B cell (primary cell): ENCODE results near the gene OR5L1. TPM values are rescaled to one million over a fixed set of nuclear protein-coding genes. Genes with fewer than 3 reads are reported as not detected.

Source experiments
- ATAC-seq: fragments of 200-7000 bp; cut with Tn5 transposase; one replicate; pipeline ENCODE4 v1.10.0; 2021; ENCODE audit warnings: low read depth, mild to moderate bottlenecking, moderate number of reproducible peaks, moderate library complexity
- CTCF ChIA-PET: fragments of 350-600 bp; sonication (Branson Sonifier 250); formaldehyde crosslinking; loops from one replicate; lab custom pipeline; 2021; ENCODE audit warnings: antibody characterized with exemption, inconsistent platforms; lab: Charles Lee
- POLR2A ChIA-PET: fragments of 350-600 bp; sonication (Branson Sonifier 250); formaldehyde crosslinking; loops from one replicate; lab custom pipeline; 2021; ENCODE audit warnings: antibody characterized with exemption; lab: Charles Lee
- DNase-seq: peaks from one replicate; pipeline ENCODE4 v3.0.0; 2013
- H2AFZ ChIP-seq: 2 replicates; pipeline ENCODE4 v1.6.1; 2012; ENCODE audit warnings: mild to moderate bottlenecking, low read depth, low read length; ENCODE audit not compliant: insufficient read depth, poor library complexity, severe bottlenecking
- H3K27ac ChIP-seq, 2 donors: 1 replicate in 1 of 2; 2 replicates in 1 of 2; pipeline ENCODE4 v1.5.1; 2012 to 2013; ENCODE audit warnings: low read length in 2 of 2, mild to moderate bottlenecking in 2 of 2, moderate library complexity in 1 of 2
- H3K27me3 ChIP-seq, 4 experiments: fragments of 200-600 bp in 1 of 4; sonication (generic) in 1 of 4; replicated peaks in 1 of 4; 1 replicate in 2 of 4; 2 replicates in 2 of 4; pipeline versions ENCODE4 v1.6.1 to v1.7.0; 2013 to 2016; ENCODE audit warnings: low read length in 3 of 4, mild to moderate bottlenecking in 2 of 4, mixed read lengths in 1 of 4, moderate library complexity in 1 of 4; ENCODE audit not compliant: insufficient read depth in 4 of 4, control insufficient read depth in 3 of 4; ENCODE audit errors: control extremely low read depth in 1 of 4
- H3K36me3 ChIP-seq, 2 experiments: replicated peaks in 1 of 2; 1 replicate in 1 of 2; 2 replicates in 1 of 2; pipeline versions ENCODE4 v1.6.1 to v1.7.1; 2013; ENCODE audit warnings: low read length in 1 of 2; ENCODE audit not compliant: insufficient read depth in 2 of 2, control insufficient read depth in 1 of 2; ENCODE audit errors: control extremely low read depth in 1 of 2, extremely low read depth in 1 of 2
- H3K4me1 ChIP-seq, 2 donors: fragments of 200-600 bp in 1 of 2; sonication (generic) in 1 of 2; 1 replicate in 1 of 2; 2 replicates in 1 of 2; pipeline versions ENCODE4 v1.5.1 to v1.6.1; 2013 to 2017; ENCODE audit warnings: low read length in 2 of 2; ENCODE audit not compliant: control insufficient read depth in 2 of 2, insufficient read depth in 2 of 2
- H3K4me2 ChIP-seq: replicated peaks from 2 replicates; pipeline ENCODE3; 2012; ENCODE audit warnings: mild to moderate bottlenecking, low read depth, low read length; ENCODE audit not compliant: poor library complexity, severe bottlenecking
- H3K4me3 ChIP-seq, 5 experiments: fragments of 200-600 bp in 1 of 5; sonication (generic) in 1 of 5; 1 replicate in 3 of 5; 2 replicates in 2 of 5; pipeline versions ENCODE4 v1.5.1 to v1.7.0; 2011 to 2016; ENCODE audit warnings: low read length in 4 of 5, mild to moderate bottlenecking in 4 of 5, low read depth in 2 of 5, control low read depth in 1 of 5, moderate library complexity in 1 of 5; ENCODE audit not compliant: insufficient read depth in 1 of 5; ENCODE audit errors: control extremely low read depth in 1 of 5, extremely low read depth in 1 of 5
- H3K79me2 ChIP-seq: fragments of 200-600 bp; sonication (generic); one replicate; pipeline ENCODE4 v1.6.0; 2016; ENCODE audit warnings: low read length; ENCODE audit not compliant: control insufficient read depth, insufficient read depth
- H3K9ac ChIP-seq: fragments of 200-600 bp; sonication (generic); 2 replicates; pipeline ENCODE4 v1.6.1; 2017; ENCODE audit warnings: mild to moderate bottlenecking, low read length, moderate library complexity
- H3K9me3 ChIP-seq, 3 donors: one replicate each; pipeline versions ENCODE4 v1.6.1 to v1.7.1; 2013; ENCODE audit warnings: low read length in 2 of 3; ENCODE audit not compliant: control insufficient read depth in 2 of 3, insufficient read depth in 1 of 3; ENCODE audit errors: control extremely low read depth in 1 of 3
- H4K20me1 ChIP-seq: 2 replicates; pipeline ENCODE4 v1.6.0; 2012; ENCODE audit warnings: mild to moderate bottlenecking, low read length; ENCODE audit not compliant: insufficient read depth, control insufficient read depth, poor library complexity, severe bottlenecking
- H3K27ac Mint-ChIP-seq: one replicate; pipeline ENCODE4 v1.8.0; 2021; ENCODE audit warnings: mixed read lengths
- H3K27me3 Mint-ChIP-seq: one replicate; pipeline ENCODE4 v1.8.0; 2021; ENCODE audit warnings: mixed read lengths
- H3K4me1 Mint-ChIP-seq: one replicate; pipeline ENCODE4 v1.8.0; 2021; ENCODE audit warnings: mixed read lengths
- H3K4me3 Mint-ChIP-seq: one replicate; pipeline ENCODE4 v1.8.0; 2021; ENCODE audit warnings: mixed read lengths
- H3K9me3 Mint-ChIP-seq: one replicate; pipeline ENCODE4 v1.8.0; 2022; ENCODE audit warnings: mixed read lengths; ENCODE audit not compliant: insufficient read depth
- CTCF ChIP-seq: fragments of 200-600 bp; IDR thresholded peaks from one replicate; pipeline ENCODE4 v1.8.0; 2022; ENCODE audit warnings: antibody characterized with exemption, mild to moderate bottlenecking
- EZH2 ChIP-seq: IDR thresholded peaks from 2 replicates; pipeline ENCODE4 v1.6.1; 2012; ENCODE audit warnings: borderline replicate concordance, low read depth, mild to moderate bottlenecking, moderate library complexity, low read length; ENCODE audit not compliant: insufficient read depth, poor library complexity, severe bottlenecking
- WGBS: methylation state at CpG from one replicate; pipeline ENCODE4 v1.1.5; 2013; ENCODE audit warnings: missing lambda C conversion rate; ENCODE audit not compliant: insufficient coverage; 5-methylcytosine and 5-hydroxymethylcytosine counted together
- intact Hi-C: fragments of 100-400 bp; cut with micrococcal nuclease; formaldehyde crosslinking; loops from one replicate; pipeline ENCODE4 v1.10.0; 2022
- polyA minus RNA-seq: library from RNA; depleted of rRNA, polyadenylated mRNA; stranded (reverse); fragments of >200 nt; gene quantifications from 2 replicates; pipeline ENCODE4 v1.2.3, GENCODE V29; 2012
- polyA plus RNA-seq: library from polyadenylated mRNA; depleted of rRNA; stranded (reverse); fragments of >200 nt; gene quantifications from 2 replicates; pipeline ENCODE4 v1.2.3, GENCODE V29; 2012
- total RNA-seq, 2 donors: library from RNA; stranded (reverse); fragments of 120-200 nt in 1 of 2; gene quantifications; 1 replicate in 1 of 2; 2 replicates in 1 of 2; pipeline versions ENCODE4 v1.2.3 to v1.2.4, GENCODE V29; 2013 to 2022

OR5L1 gene
- total RNA-seq = not detected in 2 replicates
- total RNA-seq (2013) = not detected
- not detected in 2 replicates for polyA plus RNA-seq
- polyA minus RNA-seq = not detected in 2 replicates

GRCh38 chr11:55811067-55811466, at the start of gene OR5L1:
OR5L1 (plus strand) TSS chr11:55811367; CDS start chr11:55811467, 100 bp downstream.
- H3K79me2 ChIP-seq = no peaks in the 10 kb centered on the region
- intact Hi-C loops = no loop called here
- H3K4me1 Mint-ChIP-seq = no peaks in the 10 kb centered on the region
- H3K4me2 ChIP-seq = no peak within 1 kb of the TSS
- POLR2A ChIA-PET = no interaction called here
- no peak within 1 kb of the TSS for H3K4me3 ChIP-seq
- H4K20me1 ChIP-seq = no peaks in the 10 kb centered on the region
- no peaks in the 10 kb centered on the region for H3K4me1 ChIP-seq
- WGBS = no CpG with 5 or more reads among the region's 1 CpG
- ATAC-seq (no peak), DNase-seq (no peak)
- CTCF ChIA-PET = no interaction called here
- H3K27ac ChIP-seq = no peak within 1 kb of the TSS
- H3K36me3 ChIP-seq = no peaks in the 10 kb centered on the region
- no peak for TF ChIP-seq CTCF
- TF ChIP-seq EZH2 = no peak
- H3K9ac ChIP-seq = no peak within 1 kb of the TSS
- no peaks in the 10 kb centered on the region for H3K27me3 Mint-ChIP-seq
- no peak within 1 kb of the TSS for H3K27ac Mint-ChIP-seq
- H3K4me3 Mint-ChIP-seq = no peak within 1 kb of the TSS
- H3K9me3 ChIP-seq = peaks cover 0 to 3% (median 1%) of the 10 kb centered on the region in 3 donors
- no peaks in the 10 kb centered on the region for H3K27me3 ChIP-seq
- no peak within 1 kb of the TSS for H2AFZ ChIP-seq
- peaks cover 9% of the 10 kb centered on the region for H3K9me3 Mint-ChIP-seq

- Histone ChIP-seq H3K79me2 (no peaks in the 10 kb centered on the region), H3K27ac (no peak within 1 kb of the TSS), H3K4me3 (no peak within 1 kb of the TSS), H3K4me2 (no peak within 1 kb of the TSS), H3K9ac (no peak within 1 kb of the TSS), H2AFZ (no peak within 1 kb of the TSS), H3K9me3 (no peaks in the 10 kb centered on the region), H3K27me3 (no peaks in the 10 kb centered on the region), H3K36me3 (no peaks in the 10 kb centered on the region), H4K20me1 (no peaks in the 10 kb centered on the region), H3K4me1 (no peaks in the 10 kb centered on the region)
- H3K27ac Mint-ChIP-seq = no peak within 1 kb of the TSS
- ChIA-PET CTCF (no interaction called here), POLR2A (no interaction called here)
- no peak for DNase-seq
- no peaks in the 10 kb centered on the region for H3K4me1 Mint-ChIP-seq
- TF ChIP-seq EZH2 (no peak), CTCF (no peak)
- H3K9me3 Mint-ChIP-seq = no peaks in the 10 kb centered on the region
- ATAC-seq = no peak
- H3K4me3 Mint-ChIP-seq = no peak within 1 kb of the TSS
- no peaks in the 10 kb centered on the region for H3K27me3 Mint-ChIP-seq
- intact Hi-C loops = no loop called here
These were observed 38.0 kb upstream of the OR5L1 start, which contains the start of gene OR5D13 for GRCh38 chr11:55773138-55773537. OR5D13 (plus strand) TSS chr11:55773438; CDS start chr11:55773438, 0 bp downstream.
